ENCODE data around the gene TMEM121. TPM values are rescaled to one million over a fixed set of nuclear protein-coding genes. Genes with fewer than 3 reads are reported as not detected.
A peak's percentile ranks its signal among the peaks of the same experiment; 100 is the strongest.

The TMEM121 gene
- total RNA-seq, 1 donor, result 4.0 TPM

DNA sequence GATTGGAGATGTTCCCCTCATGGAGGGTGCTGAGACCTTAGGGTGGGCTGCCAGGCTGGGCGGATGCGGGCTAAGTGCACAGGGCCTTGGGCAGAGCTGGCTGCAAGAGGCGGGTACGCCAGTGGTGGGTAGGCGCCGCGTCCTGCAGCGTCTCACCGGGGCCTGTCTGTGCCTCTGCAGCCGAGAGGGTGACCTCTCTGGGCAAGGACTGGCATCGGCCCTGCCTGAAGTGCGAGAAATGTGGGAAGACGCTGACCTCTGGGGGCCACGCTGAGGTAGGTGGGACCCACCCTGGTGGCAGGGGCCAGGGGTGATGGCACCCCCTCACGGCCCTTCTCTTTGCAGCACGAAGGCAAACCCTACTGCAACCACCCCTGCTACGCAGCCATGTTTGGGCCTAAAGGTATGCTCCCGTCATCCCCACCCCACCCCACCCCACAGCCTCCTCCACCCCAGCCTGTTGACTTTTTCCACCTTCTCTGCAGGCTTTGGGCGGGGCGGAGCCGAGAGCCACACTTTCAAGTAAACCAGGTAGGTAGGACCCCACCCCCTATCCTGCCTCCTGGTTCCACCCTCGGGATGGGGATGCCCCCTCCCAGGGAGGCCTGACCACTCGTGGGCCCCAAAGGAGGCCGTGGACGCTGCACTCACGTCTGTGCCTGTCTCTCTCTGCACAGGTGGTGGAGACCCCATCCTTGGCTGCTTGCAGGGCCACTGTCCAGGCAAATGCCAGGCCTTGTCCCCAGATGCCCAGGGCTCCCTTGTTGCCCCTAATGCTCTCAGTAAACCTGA is 38.2 kb upstream of the TMEM121 start:
- TF ChIP-seq, protein P1, sequence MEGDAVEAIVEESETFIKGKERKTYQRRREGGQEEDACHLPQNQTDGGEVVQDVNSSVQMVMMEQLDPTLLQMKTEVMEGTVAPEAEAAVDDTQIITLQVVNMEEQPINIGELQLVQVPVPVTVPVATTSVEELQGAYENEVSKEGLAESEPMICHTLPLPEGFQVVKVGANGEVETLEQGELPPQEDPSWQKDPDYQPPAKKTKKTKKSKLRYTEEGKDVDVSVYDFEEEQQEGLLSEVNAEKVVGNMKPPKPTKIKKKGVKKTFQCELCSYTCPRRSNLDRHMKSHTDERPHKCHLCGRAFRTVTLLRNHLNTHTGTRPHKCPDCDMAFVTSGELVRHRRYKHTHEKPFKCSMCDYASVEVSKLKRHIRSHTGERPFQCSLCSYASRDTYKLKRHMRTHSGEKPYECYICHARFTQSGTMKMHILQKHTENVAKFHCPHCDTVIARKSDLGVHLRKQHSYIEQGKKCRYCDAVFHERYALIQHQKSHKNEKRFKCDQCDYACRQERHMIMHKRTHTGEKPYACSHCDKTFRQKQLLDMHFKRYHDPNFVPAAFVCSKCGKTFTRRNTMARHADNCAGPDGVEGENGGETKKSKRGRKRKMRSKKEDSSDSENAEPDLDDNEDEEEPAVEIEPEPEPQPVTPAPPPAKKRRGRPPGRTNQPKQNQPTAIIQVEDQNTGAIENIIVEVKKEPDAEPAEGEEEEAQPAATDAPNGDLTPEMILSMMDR (IDR thresholded peaks at IDR 0.05; ENCODE audit: insufficient read depth, low read length), result no peak
- no peak overlapping the region for H3K4me3 ChIP-seq (ENCODE audit: low read depth, low read length)
- DNase-seq (ENCODE audit: low read depth), result no peak

- DNase-seq (ENCODE audit: low read depth), result no peak
- H3K4me3 ChIP-seq (ENCODE audit: low read depth, low read length), result no peak overlapping the region
- TF ChIP-seq, protein P1 (IDR thresholded peaks at IDR 0.05; ENCODE audit: insufficient read depth, low read length), result no peak
These were observed 37.4 kb upstream of the TMEM121 start for GRCh38 chr14:105488781-105489541.

- TF ChIP-seq, protein P1 (IDR thresholded peaks at IDR 0.05; ENCODE audit: insufficient read depth, low read length), result peak; percentile 68
- H3K4me3 ChIP-seq (ENCODE audit: low read depth, low read length), result peak overlapping the region; percentile 72
- DNase-seq (ENCODE audit: low read depth), result peak; percentile 78
These were observed 36.7 kb upstream of the TMEM121 start for GRCh38 chr14:105489542-105490266.

DNA sequence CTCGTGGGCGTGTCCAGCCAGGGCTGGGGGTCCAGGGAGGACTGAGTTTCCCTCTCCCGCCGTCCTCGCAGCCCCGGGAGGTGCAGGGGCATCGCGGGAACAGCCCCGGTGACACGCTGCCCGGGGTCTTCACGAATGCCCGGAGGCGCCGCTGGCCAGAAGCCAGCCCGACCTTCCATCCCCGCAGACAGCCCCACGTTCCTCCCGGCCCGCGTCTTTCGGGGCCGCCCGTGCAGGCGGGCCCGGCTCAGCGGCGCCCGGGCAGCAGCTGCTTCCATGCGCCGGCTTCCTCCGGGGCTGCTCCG is 36.2 kb upstream of the TMEM121 start:
- peak overlapping the region; percentile 72 for H3K4me3 ChIP-seq (ENCODE audit: low read depth, low read length)
- no peak for DNase-seq (ENCODE audit: low read depth)
- TF ChIP-seq, protein P1 (IDR thresholded peaks at IDR 0.05; ENCODE audit: insufficient read depth, low read length), result no peak

DNA sequence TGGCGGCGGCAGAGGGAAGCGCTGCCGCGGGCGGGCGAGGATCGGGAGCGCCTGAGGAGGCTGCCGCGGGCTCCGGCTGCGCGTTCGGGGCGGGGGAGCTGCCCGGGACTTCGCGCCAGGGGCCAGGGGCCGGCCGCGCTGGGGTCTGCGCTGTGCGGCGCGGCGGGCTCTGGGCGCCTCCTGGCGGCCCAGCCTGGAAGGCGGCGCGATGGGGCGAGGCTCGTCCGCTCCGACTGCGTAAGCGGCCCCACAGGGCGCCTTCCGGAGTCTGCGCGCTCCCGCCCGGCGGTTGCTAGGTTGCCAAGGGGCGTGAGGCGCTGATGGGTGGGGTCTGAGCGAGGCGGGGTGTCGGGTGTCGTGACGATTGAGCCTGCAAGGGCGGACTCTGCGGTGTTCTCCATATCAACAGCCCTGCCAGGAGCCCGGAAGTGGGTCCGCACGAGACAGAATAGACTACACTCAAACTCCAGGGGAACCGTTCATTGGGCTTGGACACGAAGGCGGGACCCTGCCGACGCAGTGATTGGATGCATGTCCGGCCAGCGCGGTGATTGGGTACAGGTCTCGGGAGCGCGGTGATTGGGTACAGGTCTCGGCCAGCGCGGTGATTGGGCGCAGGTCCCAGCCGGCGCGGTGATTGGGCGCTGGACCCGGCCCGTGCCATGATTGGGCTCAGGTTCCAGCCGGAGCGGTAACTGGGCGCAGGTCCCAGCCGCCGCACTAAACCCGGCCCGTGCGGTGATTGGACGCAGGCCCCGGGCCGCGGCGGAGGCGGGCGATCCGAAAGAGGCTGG is 35.6 kb upstream of the TMEM121 start, which contains the start of gene TEDC1:
Gene TEDC1, plus strand, starts transcription at position 675 of the 794 bp plus-strand sequence. CDS start 130 bp downstream, outside the sequence.
- TF ChIP-seq, protein P1 (IDR thresholded peaks at IDR 0.05; ENCODE audit: insufficient read depth, low read length), result peak; percentile 63
- H3K4me3 ChIP-seq (ENCODE audit: low read depth, low read length), result peak within 1 kb of the TSS; percentile 73
- peak; percentile 100 for DNase-seq (ENCODE audit: low read depth)
